Tibial artery (tissue), 4 donors: ENCODE measurements around the gene EIF3F.

ENCODE experiments used
- DNase-seq, 2 donors: peaks; one replicate each; pipeline ENCODE4 v3.0.0-alpha.2; 2019
- H3K27ac ChIP-seq, 2 donors: fragments of 200-600 bp; sonication (generic) in 1 of 2; 1 replicate in 1 of 2; 2 replicates in 1 of 2; pipeline ENCODE4 v1.5.1; 2018 to 2019; ENCODE audit warnings: mild to moderate bottlenecking in 1 of 2
- H3K27me3 ChIP-seq, 2 donors: fragments of 200-600 bp; sonication (generic) in 1 of 2; one replicate each; pipeline versions ENCODE4 v1.5.1 to v1.6.0; 2016 to 2019
- H3K36me3 ChIP-seq, 3 donors: fragments of 200-600 bp; sonication (generic) in 2 of 3; one replicate each; pipeline ENCODE4 v1.5.1; 2016 to 2019; ENCODE audit warnings: mild to moderate bottlenecking in 2 of 3
- H3K4me1 ChIP-seq, 4 donors: fragments of 200-600 bp; sonication (generic) in 2 of 4; 1 replicate in 3 of 4; 2 replicates in 1 of 4; pipeline ENCODE4 v1.5.1; 2016 to 2019
- H3K4me3 ChIP-seq, 2 donors: fragments of 200-600 bp; sonication (generic) in 1 of 2; 1 replicate in 1 of 2; 2 replicates in 1 of 2; pipeline ENCODE4 v1.5.1; 2018 to 2019; ENCODE audit warnings: mild to moderate bottlenecking in 2 of 2
- H3K9me3 ChIP-seq, 3 donors: fragments of 200-600 bp; sonication (generic) in 1 of 3; one replicate each; pipeline ENCODE4 v1.5.1; 2016 to 2019
- intact Hi-C: fragments of 100-400 bp; cut with DNase I; formaldehyde crosslinking; loops from one replicate; pipeline ENCODE4 v1.15.0; 2023; ENCODE audit warnings: low total_unique reads
- TF ChIP-seq, protein P1 (sequence below), 2 experiments: fragments of 200-600 bp in 1 of 2; fragments of 450-650 bp in 1 of 2; IDR thresholded peaks; one replicate each; pipeline ENCODE4 v1.5.1; 2017 to 2019; ENCODE audit warnings: antibody characterized with exemption in 2 of 2, mild to moderate bottlenecking in 1 of 2, moderate library complexity in 1 of 2

The EIF3F gene

DNA sequence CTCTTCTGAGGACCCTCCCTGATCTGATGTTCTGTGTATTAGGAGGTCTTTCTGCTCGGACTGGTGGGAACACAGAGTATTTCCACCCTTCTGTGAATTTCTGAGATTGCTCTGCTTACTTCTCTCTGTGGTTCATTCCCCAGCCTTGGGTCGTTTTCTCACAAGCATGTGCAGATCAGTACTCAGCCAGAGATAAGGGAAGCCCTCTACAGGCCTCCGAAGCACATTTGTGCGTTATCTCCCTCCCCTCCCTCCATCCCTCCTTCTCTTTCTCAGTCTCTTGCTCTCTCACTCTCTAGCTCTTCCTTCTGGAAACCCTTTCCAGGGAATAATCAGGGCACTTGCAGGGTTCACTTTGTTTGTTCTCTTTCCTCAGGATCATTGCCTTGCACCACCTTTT, 58.7 kb downstream of the EIF3F start:
- peaks cover 0 to 4% of the 10 kb centered on the region in 2 donors for H3K27me3 ChIP-seq
- no peaks in the 10 kb centered on the region for H3K36me3 ChIP-seq
- no peak for DNase-seq
- no peaks in the 10 kb centered on the region for H3K9me3 ChIP-seq
- no peak overlapping the region for H3K4me3 ChIP-seq
- intact Hi-C loops, result no loop called here
- no peak overlapping the region for H3K27ac ChIP-seq
- no peaks in the 10 kb centered on the region for H3K4me1 ChIP-seq
- TF ChIP-seq, protein P1, sequence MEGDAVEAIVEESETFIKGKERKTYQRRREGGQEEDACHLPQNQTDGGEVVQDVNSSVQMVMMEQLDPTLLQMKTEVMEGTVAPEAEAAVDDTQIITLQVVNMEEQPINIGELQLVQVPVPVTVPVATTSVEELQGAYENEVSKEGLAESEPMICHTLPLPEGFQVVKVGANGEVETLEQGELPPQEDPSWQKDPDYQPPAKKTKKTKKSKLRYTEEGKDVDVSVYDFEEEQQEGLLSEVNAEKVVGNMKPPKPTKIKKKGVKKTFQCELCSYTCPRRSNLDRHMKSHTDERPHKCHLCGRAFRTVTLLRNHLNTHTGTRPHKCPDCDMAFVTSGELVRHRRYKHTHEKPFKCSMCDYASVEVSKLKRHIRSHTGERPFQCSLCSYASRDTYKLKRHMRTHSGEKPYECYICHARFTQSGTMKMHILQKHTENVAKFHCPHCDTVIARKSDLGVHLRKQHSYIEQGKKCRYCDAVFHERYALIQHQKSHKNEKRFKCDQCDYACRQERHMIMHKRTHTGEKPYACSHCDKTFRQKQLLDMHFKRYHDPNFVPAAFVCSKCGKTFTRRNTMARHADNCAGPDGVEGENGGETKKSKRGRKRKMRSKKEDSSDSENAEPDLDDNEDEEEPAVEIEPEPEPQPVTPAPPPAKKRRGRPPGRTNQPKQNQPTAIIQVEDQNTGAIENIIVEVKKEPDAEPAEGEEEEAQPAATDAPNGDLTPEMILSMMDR (IDR thresholded peaks at IDR 0.05), result no peak

DNA sequence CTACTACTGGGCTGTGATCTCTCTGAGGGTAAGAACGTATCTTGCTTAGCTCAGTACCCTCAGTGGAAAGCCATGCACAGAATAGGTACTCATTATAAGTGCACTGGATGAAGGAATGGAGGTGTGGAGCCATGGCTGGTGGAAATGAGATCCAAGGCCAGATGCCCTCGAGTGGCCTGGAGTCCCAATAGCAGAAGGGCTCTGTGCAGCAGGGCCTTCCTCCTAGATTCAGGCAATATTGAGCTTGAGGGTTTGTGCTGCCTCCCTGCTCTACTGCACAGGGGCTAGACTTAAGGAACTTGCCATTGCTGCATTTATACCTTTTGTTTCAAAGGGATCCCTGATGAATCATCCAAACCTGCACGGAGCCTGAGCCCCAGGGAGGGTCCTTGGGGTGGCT, 60.2 kb downstream of the EIF3F start:
- TF ChIP-seq, protein P1 (IDR thresholded peaks at IDR 0.05), result no peak
- H3K4me3 ChIP-seq, result no peak overlapping the region
- intact Hi-C loops, result no loop called here
- H3K9me3 ChIP-seq, result no peaks in the 10 kb centered on the region
- H3K36me3 ChIP-seq, result no peaks in the 10 kb centered on the region
- no peak for DNase-seq
- H3K27ac ChIP-seq, result no peak overlapping the region
- H3K4me1 ChIP-seq, result no peaks in the 10 kb centered on the region
- H3K27me3 ChIP-seq, result peaks cover 0 to 4% of the 10 kb centered on the region in 2 donors

DNA sequence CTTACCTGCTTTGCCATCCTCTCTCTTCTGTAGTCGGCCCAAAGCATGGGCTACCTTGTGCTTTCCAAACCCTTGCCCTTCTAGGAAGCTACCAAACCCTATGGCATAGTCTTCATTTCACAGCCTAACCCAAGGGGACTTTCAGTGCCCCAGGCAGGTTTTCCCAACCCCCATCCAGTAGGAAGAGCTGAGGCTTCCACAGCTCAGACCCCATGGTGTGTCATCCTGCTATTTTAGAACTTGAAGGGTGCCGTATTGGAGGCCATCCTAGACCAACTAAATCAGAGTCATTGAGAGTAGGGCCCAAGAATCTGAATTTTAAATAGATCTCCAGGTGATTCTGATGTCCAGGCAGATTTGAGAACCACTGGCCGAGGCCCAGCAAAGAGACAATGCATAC, 61.9 kb downstream of the EIF3F start:
- H3K4me1 ChIP-seq, result no peaks in the 10 kb centered on the region
- no peaks in the 10 kb centered on the region for H3K9me3 ChIP-seq
- TF ChIP-seq, protein P1 (IDR thresholded peaks at IDR 0.05), result no peak
- no peak overlapping the region for H3K4me3 ChIP-seq
- no peak overlapping the region for H3K27ac ChIP-seq
- no peaks in the 10 kb centered on the region for H3K36me3 ChIP-seq
- intact Hi-C loops, result no loop called here
- no peak for DNase-seq
- peaks cover 0 to 4% of the 10 kb centered on the region in 2 donors for H3K27me3 ChIP-seq
